ENCODE data around the gene C11orf24. TPM values are rescaled to one million over a fixed set of nuclear protein-coding genes. Genes with fewer than 3 reads are reported as not detected.
"Not testable (repeated sequence)": the region's sequence is repeated elsewhere in the genome, so short reads cannot be mapped to it uniquely, and the experiment has no call there.

C11orf24 gene
- total RNA-seq, 2 experiments from 2014 or later: 8.0 to 8.5 TPM

DNA sequence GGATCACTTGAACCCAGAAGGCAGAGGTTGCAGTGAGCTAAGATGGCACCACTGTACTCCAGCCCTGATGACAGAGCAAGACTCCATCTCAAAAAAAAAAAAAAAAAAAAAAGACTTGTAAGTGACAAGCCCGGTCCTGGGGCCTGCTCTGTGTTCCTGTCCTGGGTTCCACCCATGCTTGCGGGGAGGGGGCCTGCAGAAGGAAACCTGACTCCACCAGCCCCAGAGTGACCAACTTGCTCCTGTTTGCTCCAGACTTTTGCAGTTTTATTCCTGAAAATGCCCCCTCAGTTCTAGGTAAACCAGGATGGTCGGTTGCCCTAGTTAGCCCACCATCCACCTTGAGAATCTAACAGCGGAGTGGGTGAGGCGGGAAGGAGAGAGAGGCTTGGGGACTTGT, 30.5 kb upstream of the C11orf24 start:
- Mint-ChIP-seq H3K27ac (no peak overlapping the region), H3K4me1 (ENCODE audit: low read depth) (no peaks in the 10 kb centered on the region), H3K9me3 (no peaks in the 10 kb centered on the region), H3K4me3 (no peak overlapping the region), H3K27me3 (no peaks in the 10 kb centered on the region), H3K36me3 (ENCODE audit: low read depth) (no peaks in the 10 kb centered on the region)
- DNase-seq (no peak), ATAC-seq (ENCODE audit: poor library complexity) (no peak)
- H3K27ac ChIP-seq (ENCODE audit: low read depth in 1 of 2, low read length in 2 of 2): no peak overlapping the region
- H3K27me3 ChIP-seq (ENCODE audit: control insufficient read depth in 1 of 2, insufficient read depth in 2 of 2, low read length in 2 of 2): no peaks in the 10 kb centered on the region
- peaks cover 8% of the 10 kb centered on the region for H3K4me1 ChIP-seq (ENCODE audit: insufficient read depth, low read length)
- peaks cover 0 to 8% of the 10 kb centered on the region in 2 experiments for H3K9me3 ChIP-seq (ENCODE audit: control insufficient read depth in 1 of 2, insufficient read depth in 1 of 2, low read length in 2 of 2)
- no peak overlapping the region for H3K4me3 ChIP-seq (ENCODE audit: low read length)
- TF ChIP-seq, protein P1, sequence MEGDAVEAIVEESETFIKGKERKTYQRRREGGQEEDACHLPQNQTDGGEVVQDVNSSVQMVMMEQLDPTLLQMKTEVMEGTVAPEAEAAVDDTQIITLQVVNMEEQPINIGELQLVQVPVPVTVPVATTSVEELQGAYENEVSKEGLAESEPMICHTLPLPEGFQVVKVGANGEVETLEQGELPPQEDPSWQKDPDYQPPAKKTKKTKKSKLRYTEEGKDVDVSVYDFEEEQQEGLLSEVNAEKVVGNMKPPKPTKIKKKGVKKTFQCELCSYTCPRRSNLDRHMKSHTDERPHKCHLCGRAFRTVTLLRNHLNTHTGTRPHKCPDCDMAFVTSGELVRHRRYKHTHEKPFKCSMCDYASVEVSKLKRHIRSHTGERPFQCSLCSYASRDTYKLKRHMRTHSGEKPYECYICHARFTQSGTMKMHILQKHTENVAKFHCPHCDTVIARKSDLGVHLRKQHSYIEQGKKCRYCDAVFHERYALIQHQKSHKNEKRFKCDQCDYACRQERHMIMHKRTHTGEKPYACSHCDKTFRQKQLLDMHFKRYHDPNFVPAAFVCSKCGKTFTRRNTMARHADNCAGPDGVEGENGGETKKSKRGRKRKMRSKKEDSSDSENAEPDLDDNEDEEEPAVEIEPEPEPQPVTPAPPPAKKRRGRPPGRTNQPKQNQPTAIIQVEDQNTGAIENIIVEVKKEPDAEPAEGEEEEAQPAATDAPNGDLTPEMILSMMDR (IDR thresholded peaks at IDR 0.05): no peak
- no peaks in the 10 kb centered on the region for H3K36me3 ChIP-seq (ENCODE audit: insufficient read depth, low read length)
- ChIA-PET POLR2A (no interaction called here), CTCF (no interaction called here)
- intact Hi-C loops (cut with DNase I, micrococcal nuclease): no loop called here

DNA sequence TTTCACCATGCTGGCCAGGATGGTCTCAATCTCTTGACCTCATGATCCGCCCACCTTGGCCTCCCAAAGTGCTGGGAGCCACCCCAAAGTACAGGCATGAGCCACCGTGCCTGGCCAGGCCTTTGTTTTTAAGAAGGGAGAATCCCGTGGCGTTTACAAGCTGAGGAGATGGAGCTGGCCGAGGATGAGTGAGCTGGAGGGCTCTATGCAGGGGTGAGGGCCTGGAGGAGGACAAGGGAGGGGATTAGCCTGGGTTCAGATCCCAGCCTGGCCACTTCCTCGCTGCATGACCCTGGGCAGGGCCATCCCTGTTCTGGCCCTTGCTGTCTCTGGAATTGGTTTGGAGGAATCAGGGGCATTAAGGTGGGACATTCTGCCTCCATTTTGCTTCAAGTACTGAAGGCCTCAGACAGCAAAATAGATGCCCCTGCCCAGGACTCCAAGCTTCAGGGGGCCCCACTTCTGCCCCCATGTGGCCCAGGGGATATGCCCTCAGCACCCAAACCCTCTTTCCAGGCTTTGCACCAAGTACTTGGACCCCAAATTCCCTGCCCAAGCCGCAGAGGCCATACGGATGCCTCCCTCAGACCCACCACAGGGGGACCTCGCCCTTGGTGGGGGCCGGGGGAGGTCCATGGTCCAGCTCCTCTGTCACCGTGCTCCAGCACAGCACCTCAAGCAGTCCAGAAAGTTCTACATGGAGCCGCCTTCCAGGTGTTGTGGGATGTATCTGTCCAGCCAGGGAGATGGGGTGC, 28.5 kb upstream of the C11orf24 start:
- TF ChIP-seq, protein P1 (IDR thresholded peaks at IDR 0.05): no peak
- ChIA-PET CTCF (no interaction called here), POLR2A (no interaction called here)
- no peak overlapping the region for H3K4me3 Mint-ChIP-seq
- H3K27me3 Mint-ChIP-seq: no peaks in the 10 kb centered on the region
- no peaks in the 10 kb centered on the region for H3K36me3 Mint-ChIP-seq (ENCODE audit: low read depth)
- H3K27me3 ChIP-seq (ENCODE audit: control insufficient read depth in 1 of 2, insufficient read depth in 2 of 2, low read length in 2 of 2): no peaks in the 10 kb centered on the region
- intact Hi-C loops (cut with DNase I, micrococcal nuclease): no loop called here
- no peaks in the 10 kb centered on the region for H3K9me3 Mint-ChIP-seq
- H3K9me3 ChIP-seq (ENCODE audit: control insufficient read depth in 1 of 2, insufficient read depth in 1 of 2, low read length in 2 of 2): peaks cover 0 to 8% of the 10 kb centered on the region in 2 experiments
- H3K36me3 ChIP-seq (ENCODE audit: insufficient read depth, low read length): no peaks in the 10 kb centered on the region
- no peak overlapping the region for H3K27ac ChIP-seq (ENCODE audit: low read depth in 1 of 2, low read length in 2 of 2)
- no peaks in the 10 kb centered on the region for H3K4me1 Mint-ChIP-seq (ENCODE audit: low read depth)
- ATAC-seq (ENCODE audit: poor library complexity): no peak
- peaks cover 8% of the 10 kb centered on the region for H3K4me1 ChIP-seq (ENCODE audit: insufficient read depth, low read length)
- no peak for DNase-seq
- no peak overlapping the region for H3K27ac Mint-ChIP-seq
- H3K4me3 ChIP-seq (ENCODE audit: low read length): no peak overlapping the region

DNA sequence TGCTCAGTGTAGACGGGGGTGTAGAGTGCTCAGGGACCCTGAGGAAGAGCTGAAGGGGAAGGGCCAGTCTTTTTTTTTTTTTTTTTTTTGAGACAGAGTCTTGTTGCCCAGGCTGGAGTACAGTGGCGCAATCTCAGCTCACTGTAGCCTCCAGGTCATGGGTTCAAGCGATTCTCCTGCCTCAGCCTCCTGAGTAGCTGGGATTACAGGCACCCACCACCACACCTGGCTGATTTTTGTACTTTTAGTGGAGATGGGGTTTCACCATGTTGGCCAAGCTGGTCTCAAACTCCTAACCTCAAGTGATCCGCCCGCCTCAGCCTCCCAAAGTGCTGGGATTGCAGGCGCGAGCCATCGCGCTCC, 27.7 kb upstream of the C11orf24 start:
- H3K4me3 ChIP-seq (ENCODE audit: low read length); H3K9me3 ChIP-seq (ENCODE audit: control insufficient read depth in 1 of 2, insufficient read depth in 1 of 2, low read length in 2 of 2); DNase-seq; H3K36me3 ChIP-seq (ENCODE audit: insufficient read depth, low read length); H3K27ac ChIP-seq (ENCODE audit: low read depth in 1 of 2, low read length in 2 of 2); H3K27me3 Mint-ChIP-seq; ATAC-seq (ENCODE audit: poor library complexity); H3K27ac Mint-ChIP-seq; POLR2A ChIA-PET; H3K9me3 Mint-ChIP-seq; H3K27me3 ChIP-seq (ENCODE audit: control insufficient read depth in 1 of 2, insufficient read depth in 2 of 2, low read length in 2 of 2); H3K4me3 Mint-ChIP-seq; H3K4me1 Mint-ChIP-seq (ENCODE audit: low read depth); H3K4me1 ChIP-seq (ENCODE audit: insufficient read depth, low read length); H3K36me3 Mint-ChIP-seq (ENCODE audit: low read depth): not testable (repeated sequence)
- CTCF ChIA-PET: interaction anchor here (0.6 kb wide), 1 partner anchor 21 kb away, joined by 3 read pairs; no protein-coding TSS in a partner anchor
- intact Hi-C loops (cut with DNase I, micrococcal nuclease): loop anchor here in 1 of 2 experiments (5.0 kb wide), 1 partner anchor 83 kb away; no protein-coding TSS in a partner anchor
